Fibroblast of the conjunctiva (primary cell): ENCODE data around the gene PLXDC2.
"Not testable (repeated sequence)": the region's sequence is repeated elsewhere in the genome, so short reads cannot be mapped to it uniquely, and the experiment has no call there.

Source experiments
- DNase-seq: peaks from one replicate; pipeline ENCODE4 v3.0.0-alpha.2; 2010; ENCODE audit warnings: low read depth

Gene PLXDC2

GRCh38 chr10:19977097-19977521, 160.9 kb downstream of the PLXDC2 start:
- DNase-seq: no peak

- DNase-seq: no peak
Observed at GRCh38 chr10:19979628-19980027, 163.4 kb downstream of the PLXDC2 start.

- no peak for DNase-seq
Observed at GRCh38 chr10:19983880-19984565, 167.8 kb downstream of the PLXDC2 start.

- no peak for DNase-seq
Observed at GRCh38 chr10:19985745-19986144, 169.5 kb downstream of the PLXDC2 start.

GRCh38 chr10:19986591-19986990, 170.4 kb downstream of the PLXDC2 start:
- DNase-seq: no peak

- no peak for DNase-seq
Observed at GRCh38 chr10:19987931-19988330, 171.7 kb downstream of the PLXDC2 start.

GRCh38 chr10:19993714-19994315, 177.6 kb downstream of the PLXDC2 start:
- no peak for DNase-seq

- no peak for DNase-seq
Observed at GRCh38 chr10:19998482-19998881, 182.2 kb downstream of the PLXDC2 start.

GRCh38 chr10:19999431-19999830, 183.2 kb downstream of the PLXDC2 start:
- DNase-seq: no peak

GRCh38 chr10:20002026-20002425, 185.8 kb downstream of the PLXDC2 start:
- DNase-seq: not testable (repeated sequence)

- no peak for DNase-seq
Observed at GRCh38 chr10:20002657-20003056, 186.4 kb downstream of the PLXDC2 start.

GRCh38 chr10:20004087-20004523, 187.9 kb downstream of the PLXDC2 start:
- DNase-seq: no peak

- DNase-seq: no peak
Observed at GRCh38 chr10:20005638-20006037, 189.4 kb downstream of the PLXDC2 start.

GRCh38 chr10:20006169-20006870, 190.1 kb downstream of the PLXDC2 start:
- no peak for DNase-seq

GRCh38 chr10:20007426-20007825, 191.2 kb downstream of the PLXDC2 start:
- no peak for DNase-seq

GRCh38 chr10:20013991-20014750, 197.9 kb downstream of the PLXDC2 start:
- DNase-seq: no peak

GRCh38 chr10:20017961-20018360, 201.7 kb downstream of the PLXDC2 start:
- no peak for DNase-seq

- no peak for DNase-seq
Observed at GRCh38 chr10:20020677-20021076, 204.4 kb downstream of the PLXDC2 start.

- no peak for DNase-seq
Observed at GRCh38 chr10:20029523-20029922, 213.3 kb downstream of the PLXDC2 start.

- DNase-seq: no peak
Observed at GRCh38 chr10:20033476-20033875, 217.2 kb downstream of the PLXDC2 start.

- DNase-seq: no peak
Observed at GRCh38 chr10:20034732-20035131, 218.5 kb downstream of the PLXDC2 start.

GRCh38 chr10:20040012-20040411, 223.8 kb downstream of the PLXDC2 start:
- no peak for DNase-seq
